ENCODE measurements around the gene SHF. TPM values are rescaled to one million over a fixed set of nuclear protein-coding genes. Genes with fewer than 3 reads are reported as not detected.

Gene SHF
- total RNA-seq, 1 experiment from 2014 or later = 21.7 TPM

DNA sequence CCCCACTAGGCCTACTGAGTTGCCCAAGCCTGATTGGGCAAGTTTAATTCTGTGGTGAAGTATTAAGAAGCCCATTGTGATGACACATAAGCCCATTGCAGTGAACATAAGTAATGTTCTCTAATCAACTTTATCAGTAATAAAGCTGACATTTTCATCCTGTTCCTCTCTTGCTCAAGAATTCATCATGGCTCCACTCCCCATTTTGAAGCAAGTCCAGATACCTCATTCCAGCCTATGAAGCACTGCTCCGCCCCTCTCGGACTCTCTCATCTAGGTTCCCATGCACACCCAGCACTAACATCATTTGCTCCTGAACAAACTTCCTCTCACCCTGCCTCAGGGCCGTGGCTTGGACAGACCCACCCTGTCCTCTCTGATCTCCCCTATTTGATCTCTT, 10.5 kb downstream of the SHF start:
- no peak overlapping the region for H2BK15ac ChIP-seq (ENCODE audit: low read depth, low read length)
- H3K9ac ChIP-seq (ENCODE audit: extremely low read depth, insufficient read length, low read length) = no peak overlapping the region
- H3K79me1 ChIP-seq (ENCODE audit: insufficient read depth, low read depth, low read length, poor library complexity, severe bottlenecking) = no peaks in the 10 kb centered on the region
- WGBS (ENCODE audit: extremely low coverage, insufficient read length, low lambda C conversion rate) = no CpG with 5 or more reads among the region's 3 CpGs
- no peaks in the 10 kb centered on the region for H3K27me3 ChIP-seq (ENCODE audit: insufficient read depth, low read length)
- no peak overlapping the region for H4K8ac ChIP-seq (replicated peaks; ENCODE audit: insufficient read length, low read depth, low read length)
- no peaks in the 10 kb centered on the region for H4K20me1 ChIP-seq (ENCODE audit: control insufficient read depth, insufficient read depth, insufficient read length)
- H2BK20ac ChIP-seq (ENCODE audit: low read depth, low read length, poor library complexity, severe bottlenecking) = no peak overlapping the region
- H3T11ph ChIP-seq (ENCODE audit: low read length) = no peak overlapping the region
- no peak overlapping the region for H4K91ac ChIP-seq (ENCODE audit: insufficient read length, low read depth, low read length)
- H3K4me1 Mint-ChIP-seq = peaks cover 22 to 24% of the 10 kb centered on the region in 2 experiments
- no peak for DNase-seq
- no peaks in the 10 kb centered on the region; a peak in 1 of 5 replicates for H3K9me3 Mint-ChIP-seq
- no peaks in the 10 kb centered on the region; the same call in 1 of the 2 replicates for H3K79me2 ChIP-seq (ENCODE audit: insufficient read depth, low read length)
- no peak overlapping the region for H4K5ac ChIP-seq (ENCODE audit: insufficient read length, low read depth, low read length)
- H3K36me3 Mint-ChIP-seq (ENCODE audit: insufficient read depth in 1 of 3, low read depth in 3 of 3) = peaks cover 28 to 36% (median 35%) of the 10 kb centered on the region in 3 experiments; a peak in 6 of 7 replicates
- no peak overlapping the region for H2BK5ac ChIP-seq (ENCODE audit: insufficient read length, low read length)
- H3K18ac ChIP-seq (ENCODE audit: insufficient read length, low read depth, low read length) = no peak overlapping the region
- TF ChIP-seq, protein P1, sequence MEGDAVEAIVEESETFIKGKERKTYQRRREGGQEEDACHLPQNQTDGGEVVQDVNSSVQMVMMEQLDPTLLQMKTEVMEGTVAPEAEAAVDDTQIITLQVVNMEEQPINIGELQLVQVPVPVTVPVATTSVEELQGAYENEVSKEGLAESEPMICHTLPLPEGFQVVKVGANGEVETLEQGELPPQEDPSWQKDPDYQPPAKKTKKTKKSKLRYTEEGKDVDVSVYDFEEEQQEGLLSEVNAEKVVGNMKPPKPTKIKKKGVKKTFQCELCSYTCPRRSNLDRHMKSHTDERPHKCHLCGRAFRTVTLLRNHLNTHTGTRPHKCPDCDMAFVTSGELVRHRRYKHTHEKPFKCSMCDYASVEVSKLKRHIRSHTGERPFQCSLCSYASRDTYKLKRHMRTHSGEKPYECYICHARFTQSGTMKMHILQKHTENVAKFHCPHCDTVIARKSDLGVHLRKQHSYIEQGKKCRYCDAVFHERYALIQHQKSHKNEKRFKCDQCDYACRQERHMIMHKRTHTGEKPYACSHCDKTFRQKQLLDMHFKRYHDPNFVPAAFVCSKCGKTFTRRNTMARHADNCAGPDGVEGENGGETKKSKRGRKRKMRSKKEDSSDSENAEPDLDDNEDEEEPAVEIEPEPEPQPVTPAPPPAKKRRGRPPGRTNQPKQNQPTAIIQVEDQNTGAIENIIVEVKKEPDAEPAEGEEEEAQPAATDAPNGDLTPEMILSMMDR (conservative IDR thresholded peaks at IDR 0.05) = no peak
- H3K23ac ChIP-seq (ENCODE audit: insufficient read length, low read depth, low read length) = no peak overlapping the region
- no peaks in the 10 kb centered on the region for H3K9me3 ChIP-seq (ENCODE audit: control insufficient read depth, low read depth, low read length)
- no peak overlapping the region for H3K27ac ChIP-seq (ENCODE audit: insufficient read length, low read depth, low read length)
- no peak overlapping the region for H3K4me2 ChIP-seq (ENCODE audit: insufficient read depth, insufficient read length, low read length)
- H2BK12ac ChIP-seq (ENCODE audit: insufficient read length, low read depth, low read length) = no peak overlapping the region
- no peak overlapping the region for H3K14ac ChIP-seq (ENCODE audit: insufficient read depth, low read length)
- no peak overlapping the region for H2AK5ac ChIP-seq (ENCODE audit: insufficient read length, low read length)
- no peaks in the 10 kb centered on the region for H3K27me3 Mint-ChIP-seq (ENCODE audit: low read depth)
- H3K4me1 ChIP-seq (ENCODE audit: insufficient read depth, low read length) = peaks cover 5% of the 10 kb centered on the region
- no peaks in the 10 kb centered on the region for H3K23me2 ChIP-seq (ENCODE audit: insufficient read length, low read depth, low read length, poor library complexity, severe bottlenecking)
- no peak overlapping the region; a peak in 1 of 7 replicates for H3K27ac Mint-ChIP-seq
- no peak overlapping the region for H3K4me3 Mint-ChIP-seq
- H2BK120ac ChIP-seq (ENCODE audit: low read depth, low read length, poor library complexity, severe bottlenecking) = no peak overlapping the region
- H3K56ac ChIP-seq (ENCODE audit: insufficient read length, low read depth, low read length) = no peak overlapping the region
- H3K4ac ChIP-seq (ENCODE audit: low read depth, low read length) = no peak overlapping the region
- no peak overlapping the region for H2AFZ ChIP-seq (ENCODE audit: low read length)
